Measurements from ENCODE around the gene COMTD1. TPM values are rescaled to one million over a fixed set of nuclear protein-coding genes. Genes with fewer than 3 reads are reported as not detected.

The COMTD1 gene
- total and polyA plus RNA-seq, 10 of the 15 experiments (the other 5 are each of a cell fraction or from before 2014, with no cell fraction given): 0.39 to 64.3 (median 26.0) TPM

- TF ChIP-seq PML (IDR thresholded peaks at IDR 0.05; ENCODE audit: low read length): no peak
- TF ChIP-seq CHD2 (IDR thresholded peaks at IDR 0.05; ENCODE audit: borderline replicate concordance, low read depth, low read length): no peak
These were observed 3.5 kb upstream of the COMTD1 start (continued) for GRCh38 chr10:75239096-75239790.

- no peaks in the 10 kb centered on the region for H3K9me3 ChIP-seq (replicated peaks; ENCODE audit: control insufficient read depth, insufficient read depth, low read length)
- no peak overlapping the region for H3K4me3 ChIP-seq
- H3K27me3 ChIP-seq (replicated peaks in 1 of 2; ENCODE audit: control insufficient read depth in 2 of 2, insufficient read depth in 2 of 2, low read length in 1 of 2): no peaks in the 10 kb centered on the region
- ATAC-seq: no peak
- SMC1A ChIA-PET (ENCODE audit: uncharacterized antibody, unreplicated experiment): interaction anchor here (1.6 kb wide), 1 partner anchor 44 kb away, joined by 3 read pairs; no protein-coding TSS in a partner anchor
- BruUV-seq (replicated peaks): no TSS peak
- no peaks in the 10 kb centered on the region for H4K20me1 ChIP-seq (ENCODE audit: control insufficient read depth, insufficient read depth)
- H3K27ac ChIP-seq (ENCODE audit: control insufficient read depth, insufficient read depth): no peak overlapping the region
- H3K4me1 ChIP-seq (ENCODE audit: control insufficient read depth, insufficient read depth, low read length): peaks cover 9% of the 10 kb centered on the region
- no peak overlapping the region for H3K9ac ChIP-seq (ENCODE audit: control insufficient read depth, insufficient read depth, low read length)
- RAD21 ChIA-PET (ENCODE audit: unreplicated experiment): interaction anchor here (1.0 kb wide), 1 partner anchor 1065 kb away, joined by 3 read pairs; no protein-coding TSS in a partner anchor
- POLR2A ChIA-PET: no interaction called here
- no peak for FAIRE-seq
- peaks cover 0 to 3% of the 10 kb centered on the region in 2 experiments; a peak in 2 of 4 replicates for H3K36me3 ChIP-seq (ENCODE audit: control insufficient read depth in 2 of 2, insufficient read depth in 2 of 2, low read length in 1 of 2)
- WGBS (ENCODE audit: insufficient coverage, insufficient replicate concordance, low lambda C conversion rate, missing lambda C conversion rate): 76% methylated on average over 37 of the region's 37 CpGs
- peaks cover 12% of the 10 kb centered on the region for H3K79me2 ChIP-seq (ENCODE audit: control insufficient read depth, insufficient read depth, low read length)
- CTCF ChIA-PET: interaction anchor here (0.6 to 14.5 kb wide), 5 partner anchors 14 to 849 kb away, joined by 3 to 207 read pairs (median 21); partner anchors contain the start of gene VDAC2
- intact Hi-C loops (cut with micrococcal nuclease; ENCODE audit: unreplicated experiment): loop anchor here (5.0 kb wide), 1 partner anchor 211 kb away; no protein-coding TSS in a partner anchor
- no peak overlapping the region for H3K4me2 ChIP-seq (ENCODE audit: control insufficient read depth, insufficient read depth)
- in situ Hi-C loops (cut with MboI): loop anchor here (10.0 kb wide), 2 partner anchors 974 to 1354 kb away; no protein-coding TSS in a partner anchor
- H2AFZ ChIP-seq (ENCODE audit: control insufficient read depth, low read depth, low read length): no peak overlapping the region
- DNase-seq (ENCODE audit: low read depth, low spot score): no peak
- TF ChIP-seq TCF3 (IDR thresholded peaks at IDR 0.05; ENCODE audit: borderline replicate concordance, insufficient read depth, low read depth, low read length) (no peak), SREBF1 (IDR thresholded peaks at IDR 0.05; ENCODE audit: low read length) (no peak), RAD21 (IDR thresholded peaks at IDR 0.05; ENCODE audit: insufficient read depth, low read depth, low read length) (no peak), NRF1 (conservative IDR thresholded peaks at IDR 0.05; ENCODE audit: low read depth, low read length) (no peak), SP1 (IDR thresholded peaks at IDR 0.05; ENCODE audit: low read depth, low read length) (no peak), ZNF622 (IDR thresholded peaks at IDR 0.05) (no peak), TCF12 (IDR thresholded peaks at IDR 0.05; ENCODE audit: low read depth, low read length) (no peak), ATF2 (IDR thresholded peaks at IDR 0.05; ENCODE audit: low read length) (no peak), NR2C1 (IDR thresholded peaks at IDR 0.05) (no peak), NFIC (IDR thresholded peaks at IDR 0.05; ENCODE audit: low read depth, low read length) (no peak), KLF5 (IDR thresholded peaks at IDR 0.05; ENCODE audit: partially characterized antibody) (no peak), ATF3 (IDR thresholded peaks at IDR 0.05; ENCODE audit: borderline replicate concordance, extremely low read depth, low read depth, low read length) (no peak), SPI1 (IDR thresholded peaks at IDR 0.05; ENCODE audit: borderline replicate concordance, insufficient read depth, low read depth, low read length) (no peak), CBX5 (IDR thresholded peaks at IDR 0.05; ENCODE audit: low read depth) (no peak), PML (IDR thresholded peaks at IDR 0.05; ENCODE audit: low read length) (no peak), IKZF1 (conservative IDR thresholded peaks at IDR 0.05) (no peak), EP300 (IDR thresholded peaks at IDR 0.05; ENCODE audit: borderline replicate concordance in 1 of 2, control insufficient read depth in 1 of 2, low read depth in 2 of 2, low read length in 2 of 2) (no peak), FOS (IDR thresholded peaks at IDR 0.05; ENCODE audit: borderline replicate concordance, extremely low read depth, insufficient read length) (no peak), JUND (IDR thresholded peaks at IDR 0.05; ENCODE audit: low read depth, low read length) (no peak)
These were observed 2.7 kb upstream of the COMTD1 start for GRCh38 chr10:75238182-75239095.

Data from GM12878 (cell line).